Adrenal gland (tissue), 5 donors: ENCODE measurements around the gene CTDSP2.

ENCODE experiments used
- CTCF ChIP-seq, 6 experiments: fragments of 450-650 bp in 4 of 6; fragments of 200-600 bp in 2 of 6; sonication (generic) in 1 of 6; IDR thresholded peaks; 1 replicate in 5 of 6; 2 replicates in 1 of 6; pipeline versions ENCODE4 v1.5.1 to v1.8.0; 2016 to 2021; ENCODE audit warnings: antibody characterized with exemption in 6 of 6, mild to moderate bottlenecking in 2 of 6, moderate library complexity in 1 of 6
- POLR2A ChIP-seq, 2 donors: fragments of 450-650 bp; IDR thresholded peaks; one replicate each; pipeline ENCODE4 v1.6.1; 2017; ENCODE audit warnings: antibody characterized with exemption in 2 of 2, mild to moderate bottlenecking in 2 of 2, moderate library complexity in 1 of 2
- donor health status: DM: no; HTN: no; CAD: no.

- TF ChIP-seq CTCF (IDR thresholded peaks at IDR 0.05) (no peak), POLR2A (IDR thresholded peaks at IDR 0.05) (no peak)
Measured at GRCh38 chr12:57813971-57814772, 32.4 kb downstream of the CTDSP2 start.
